GM12878 (cell line): ENCODE results near the gene RARG. TPM values are rescaled to one million over a fixed set of nuclear protein-coding genes. Genes with fewer than 3 reads are reported as not detected.
A peak's percentile ranks its signal among the peaks of the same experiment; 100 is the strongest.

ENCODE experiments used
- ATAC-seq: fragments of 200-7000 bp; cut with Tn5 transposase; 3 replicates; pipeline ENCODE4 v1.9.1; 2020; ENCODE audit warnings: mild to moderate bottlenecking, moderate library complexity
- BruUV-seq: library from RNA; stranded (reverse); fragments of 400-500 nt; replicated peaks from 2 replicates; lab custom pipeline; 2021; lab: Mats Ljungman, UMichigan
- CTCF ChIA-PET: fragments of 300-600 bp; sonication (Branson Sonifier 250); formaldehyde crosslinking; extraction: SDS; loops from one replicate; lab custom pipeline; 2021; ENCODE audit warnings: inconsistent platforms; lab: Yijun Ruan, JAX
- POLR2A ChIA-PET: fragments of 350-600 bp; formaldehyde crosslinking; extraction: SDS; loops from one replicate; lab custom pipeline; 2021; ENCODE audit warnings: inconsistent platforms; lab: Charles Lee
- RAD21 ChIA-PET: fragments of 300-600 bp; sonication (Branson Sonifier 250); formaldehyde crosslinking; loops from one replicate; lab custom pipeline; 2023; ENCODE audit warnings: antibody characterized with exemption; ENCODE audit not compliant: unreplicated experiment; lab: Charles Lee
- SMC1A ChIA-PET: fragments of 300-600 bp; sonication (Branson Sonifier 250); formaldehyde crosslinking; loops from one replicate; lab custom pipeline; 2023; ENCODE audit not compliant: unreplicated experiment, uncharacterized antibody; lab: Charles Lee
- DNase-seq: peaks from one replicate; pipeline ENCODE4 v3.0.0-alpha.2; 2011; ENCODE audit warnings: low read depth, low spot score
- FAIRE-seq: peaks from 3 replicates; lab custom pipeline; 2011; peaks lifted over from hg19 to GRCh38; lab: Jason Lieb, UNC
- H2AFZ ChIP-seq: 2 replicates; pipeline ENCODE4 v1.6.0; 2011; ENCODE audit warnings: low read depth, low read length, control low read depth; ENCODE audit not compliant: control insufficient read depth
- H3K27ac ChIP-seq: 2 replicates; pipeline ENCODE4 v1.5.1; 2011; ENCODE audit warnings: control low read depth; ENCODE audit not compliant: control insufficient read depth, insufficient read depth
- H3K27me3 ChIP-seq, 2 experiments: replicated peaks in 1 of 2; 2 replicates each; pipeline versions ENCODE4 v1.6.0 to v1.6.1; 2011; ENCODE audit warnings: low read length in 1 of 2; ENCODE audit not compliant: control insufficient read depth in 2 of 2, insufficient read depth in 2 of 2
- H3K36me3 ChIP-seq, 2 experiments: 2 replicates each; pipeline ENCODE4 v1.5.1; 2011; ENCODE audit warnings: low read length in 1 of 2; ENCODE audit not compliant: control insufficient read depth in 2 of 2, insufficient read depth in 2 of 2
- H3K4me1 ChIP-seq: 2 replicates; pipeline ENCODE4 v1.6.1; 2011; ENCODE audit warnings: mild to moderate bottlenecking, low read length, moderate library complexity, mixed read lengths; ENCODE audit not compliant: control insufficient read depth, insufficient read depth
- H3K4me2 ChIP-seq: 2 replicates; pipeline ENCODE4 v1.6.0; 2011; ENCODE audit warnings: control low read depth; ENCODE audit not compliant: control insufficient read depth, insufficient read depth
- H3K4me3 ChIP-seq: fragments of 200-600 bp; sonication (generic); 2 replicates; pipeline ENCODE4 v1.5.1; 2016
- H3K79me2 ChIP-seq: 2 replicates; pipeline ENCODE4 v1.6.0; 2011; ENCODE audit warnings: low read length; ENCODE audit not compliant: control insufficient read depth, insufficient read depth
- H3K9ac ChIP-seq: 2 replicates; pipeline ENCODE4 v1.8.0; 2011; ENCODE audit warnings: low read length, control low read depth, mixed read lengths; ENCODE audit not compliant: control insufficient read depth, insufficient read depth
- H3K9me3 ChIP-seq: replicated peaks from 3 replicates; pipeline ENCODE4 v1.5.1; 2011; ENCODE audit warnings: mild to moderate bottlenecking, low read length; ENCODE audit not compliant: control insufficient read depth, insufficient read depth
- H4K20me1 ChIP-seq: 2 replicates; pipeline ENCODE4 v1.6.0; 2011; ENCODE audit not compliant: control insufficient read depth, insufficient read depth
- BHLHE40 ChIP-seq, 2 experiments: fragments of 450-650 bp in 1 of 2; IDR thresholded peaks; 2 replicates each; pipeline ENCODE4 v1.6.1; 2011 to 2017; ENCODE audit warnings: low read depth in 2 of 2, borderline replicate concordance in 1 of 2, improper control_type of control experiment in 1 of 2, low read length in 1 of 2, mild to moderate bottlenecking in 1 of 2
- BMI1 ChIP-seq: fragments of 450-650 bp; IDR thresholded peaks from 2 replicates; pipeline ENCODE4 v1.6.1; 2016; ENCODE audit warnings: mild to moderate bottlenecking, moderate library complexity, borderline replicate concordance
- CREB1 ChIP-seq: IDR thresholded peaks from 2 replicates; pipeline ENCODE4 v1.6.1; 2012; ENCODE audit warnings: low read depth, mild to moderate bottlenecking, inconsistent platforms
- EP300 ChIP-seq, 2 experiments: fragments of 150-350 bp in 1 of 2; IDR thresholded peaks; 2 replicates each; pipeline ENCODE4 v1.6.1; 2011 to 2012; ENCODE audit warnings: low read depth in 2 of 2, low read length in 2 of 2, borderline replicate concordance in 1 of 2, improper control_type of control experiment in 1 of 2, inconsistent platforms in 1 of 2; ENCODE audit not compliant: control insufficient read depth in 1 of 2
- FOS ChIP-seq: IDR thresholded peaks from 3 replicates; pipeline ENCODE4 v1.6.1; 2011; ENCODE audit warnings: borderline replicate concordance; ENCODE audit not compliant: insufficient read length; ENCODE audit errors: extremely low read depth
- HDAC2 ChIP-seq: fragments of 200-600 bp; sonication (generic); IDR thresholded peaks from 2 replicates; pipeline ENCODE4 v1.6.1; 2017
- JUNB ChIP-seq: IDR thresholded peaks from 2 replicates; pipeline ENCODE4 v1.6.1; 2016; ENCODE audit warnings: antibody characterized with exemption, mild to moderate bottlenecking
- JUND ChIP-seq: IDR thresholded peaks from 2 replicates; pipeline ENCODE4 v1.6.1; 2012; ENCODE audit warnings: low read depth, mild to moderate bottlenecking, low read length, improper control_type of control experiment, moderate library complexity
- PAX5 ChIP-seq: IDR thresholded peaks from 2 replicates; pipeline ENCODE4 v1.6.1; 2011; ENCODE audit warnings: low read depth, low read length, borderline replicate concordance
- POU2F2 ChIP-seq: IDR thresholded peaks from 3 replicates; pipeline ENCODE4 v1.6.1; 2011; ENCODE audit warnings: low read depth, mild to moderate bottlenecking, low read length, borderline replicate concordance
- PRDM15 ChIP-seq: fragments of 450-650 bp; formaldehyde crosslinking; IDR thresholded peaks from 2 replicates; pipeline ENCODE4 v1.4.0; 2020; ENCODE audit warnings: mild to moderate bottlenecking, moderate library complexity
- TAF1 ChIP-seq: IDR thresholded peaks from 2 replicates; pipeline ENCODE4 v1.6.1; 2011; ENCODE audit warnings: mild to moderate bottlenecking, low read depth, low read length, borderline replicate concordance
- ZBTB40 ChIP-seq: fragments of 450-650 bp; IDR thresholded peaks from 2 replicates; pipeline ENCODE4 v1.6.1; 2016; ENCODE audit warnings: mild to moderate bottlenecking, moderate library complexity, borderline replicate concordance
- WGBS: methylation state at CpG from one replicate; pipeline ENCODE4 v1.1.6; 2016; ENCODE audit warnings: low lambda C conversion rate; ENCODE audit not compliant: insufficient replicate concordance, insufficient coverage; ENCODE audit errors: missing lambda C conversion rate; 5-methylcytosine and 5-hydroxymethylcytosine counted together
- in situ Hi-C: fragments of 300-500 bp; cut with MboI; formaldehyde crosslinking; loops from 9 replicates; pipeline ENCODE4 v1.14.3; 2018; ENCODE audit warnings: mixed read lengths
- intact Hi-C: fragments of 100-400 bp; cut with micrococcal nuclease; formaldehyde crosslinking; loops from one replicate; pipeline ENCODE4 v1.14.2; 2022; ENCODE audit not compliant: unreplicated experiment
- polyA plus RNA-seq, 11 experiments: library from polyadenylated mRNA; depleted of rRNA in 4 of 11; unstranded in 6 of 11; stranded (reverse) in 5 of 11; fragments of >200 nt; fragmentation: Nextera tagmentation in 4 of 11; fragmentation: Illumina TruSeq in 1 of 11; extraction: Ambion mirVana in 4 of 11; extraction: Trizol in 1 of 11; gene quantifications; 1 replicate in 1 of 11; 2 replicates in 10 of 11; pipeline versions ENCODE4 v1.2.1 to v1.2.3, GENCODE V29; 2011 to 2016; ENCODE audit warnings: inconsistent platforms in 2 of 11, missing spikeins in 2 of 11, low read depth in 1 of 11
- total RNA-seq, 4 experiments: library from RNA; depleted of rRNA in 3 of 4; stranded (reverse); fragments of >200 nt in 3 of 4; fragmentation: Illumina TruSeq in 1 of 4; extraction: Trizol in 1 of 4; gene quantifications; 2 replicates each; pipeline versions ENCODE4 v1.2.1 to v1.2.3, GENCODE V29; 2013 to 2021

Gene RARG
- total and polyA plus RNA-seq, 10 of the 15 experiments (the other 5 are each of a cell fraction or from before 2014, with no cell fraction given): 0.27 to 8.1 (median 4.1) TPM

- peaks cover 4% of the 10 kb centered on the region; the same call in 1 of the 2 replicates for H3K79me2 ChIP-seq
- ChIA-PET POLR2A (interaction anchor here (0.5 to 4.4 kb wide), 8 partner anchors 13 to 258 kb away, joined by 3 to 28 read pairs (median 5); partner anchors contain the start of genes ESPL1 and ITGB7), SMC1A (interaction anchor here (0.6 to 2.7 kb wide), 3 partner anchors 15 to 81 kb away, joined by 3 to 8 read pairs (median 3); no protein-coding TSS in a partner anchor), RAD21 (interaction anchor here (1.0 to 11.1 kb wide), 8 partner anchors 10 to 197 kb away, joined by 3 to 146 read pairs (median 15); partner anchors contain the start of genes AAAS, ESPL1 and ITGB7), CTCF (interaction anchor here (1.5 to 15.7 kb wide), 6 partner anchors 12 to 103 kb away, joined by 5 to 315 read pairs (median 21); partner anchors contain the start of genes ESPL1 and PFDN5)
- peak overlapping the region; percentile 90 for H3K4me2 ChIP-seq
- H4K20me1 ChIP-seq: no peaks in the 10 kb centered on the region
- H3K27ac ChIP-seq: peak overlapping the region; percentile 79
- DNase-seq (no peak), FAIRE-seq (no peak), ATAC-seq (peak; percentile 56)
- H3K9me3 ChIP-seq: no peaks in the 10 kb centered on the region
- H3K36me3 ChIP-seq: no peaks in the 10 kb centered on the region
- in situ Hi-C loops (no loop called here), intact Hi-C loops (loop anchor here (2.0 to 5.0 kb wide), 2 partner anchors 31 to 46 kb away; partner anchors contain the start of gene ESPL1)
- WGBS: 3% methylated on average over 39 of the region's 72 CpGs
- peak overlapping the region; percentile 75 for H3K4me3 ChIP-seq
- peak overlapping the region; percentile 67 for H2AFZ ChIP-seq
- peaks cover 19% of the 10 kb centered on the region for H3K4me1 ChIP-seq
- BruUV-seq: TSS peak; percentile 89
- H3K27me3 ChIP-seq: no peaks in the 10 kb centered on the region
- H3K9ac ChIP-seq: peak overlapping the region; percentile 71
- TF ChIP-seq POU2F2 (0 out of 3 replicates have a peak, but pooled peaks have one; percentile 29), HDAC2 (no peak), PAX5 (0 out of 2 replicates have a peak, but pooled peaks have one; percentile 12), PRDM15 (CRISPR knock-in tag) (no peak), ZBTB40 (peak; percentile 44; the same call in 1 of the 2 replicates), JUNB (no peak), TAF1 (0 out of 2 replicates have a peak, but pooled peaks have one; percentile 1), EP300 (IDR thresholded peaks at IDR 0.05; ENCODE audit: borderline replicate concordance in 1 of 2, control insufficient read depth in 1 of 2, low read depth in 2 of 2, low read length in 2 of 2) (no peak), BMI1 (no peak), JUND (no peak), FOS (no peak), BHLHE40 (IDR thresholded peaks at IDR 0.05; ENCODE audit: borderline replicate concordance in 1 of 2, low read depth in 2 of 2, low read length in 1 of 2) (peak in 1 of 2 experiments; percentile 38; a peak in 1 of 4 replicates), CREB1 (0 out of 2 replicates have a peak, but pooled peaks have one; percentile 32)
Measured at GRCh38 chr12:53221203-53222080, 10.6 kb downstream of the RARG start.
